ENCODE data around the gene THSD4. TPM values are rescaled to one million over a fixed set of nuclear protein-coding genes. Genes with fewer than 3 reads are reported as not detected.

Gene THSD4
- total RNA-seq, 1 experiment from 2014 or later, result 65.4 TPM

DNA sequence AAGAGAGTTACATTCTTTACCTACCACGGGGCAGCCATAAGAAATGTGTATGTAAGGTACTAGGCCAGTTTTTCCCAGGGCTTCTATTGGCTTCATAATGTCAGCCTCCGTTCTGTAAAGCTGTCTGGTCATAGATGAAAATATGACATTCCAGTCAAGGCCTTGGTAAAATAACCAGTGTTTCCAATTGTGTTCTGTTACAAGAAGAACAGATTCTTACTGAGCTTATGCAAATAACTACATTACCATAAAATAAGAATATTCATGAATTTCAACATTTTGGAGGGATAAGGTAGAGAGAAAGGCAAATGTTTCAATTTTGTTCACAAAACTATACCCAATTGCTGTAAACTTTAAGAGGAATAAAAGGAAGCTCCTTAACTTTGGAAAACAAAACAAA lies 315.5 kb downstream of the THSD4 start:
- H3K27ac ChIP-seq (ENCODE audit: low read length), result peak overlapping the region; percentile 13; the same call in 1 of the 2 replicates
- intact Hi-C loops (cut with micrococcal nuclease; ENCODE audit: unreplicated experiment), result no loop called here
- TF ChIP-seq SIN3A (IDR thresholded peaks at IDR 0.05; ENCODE audit: borderline replicate concordance, insufficient read depth, low read depth, low read length), result no peak
- TF ChIP-seq POLR2AphosphoS5 (IDR thresholded peaks at IDR 0.05; ENCODE audit: low read depth, low read length), result no peak
- TF ChIP-seq, protein P1, sequence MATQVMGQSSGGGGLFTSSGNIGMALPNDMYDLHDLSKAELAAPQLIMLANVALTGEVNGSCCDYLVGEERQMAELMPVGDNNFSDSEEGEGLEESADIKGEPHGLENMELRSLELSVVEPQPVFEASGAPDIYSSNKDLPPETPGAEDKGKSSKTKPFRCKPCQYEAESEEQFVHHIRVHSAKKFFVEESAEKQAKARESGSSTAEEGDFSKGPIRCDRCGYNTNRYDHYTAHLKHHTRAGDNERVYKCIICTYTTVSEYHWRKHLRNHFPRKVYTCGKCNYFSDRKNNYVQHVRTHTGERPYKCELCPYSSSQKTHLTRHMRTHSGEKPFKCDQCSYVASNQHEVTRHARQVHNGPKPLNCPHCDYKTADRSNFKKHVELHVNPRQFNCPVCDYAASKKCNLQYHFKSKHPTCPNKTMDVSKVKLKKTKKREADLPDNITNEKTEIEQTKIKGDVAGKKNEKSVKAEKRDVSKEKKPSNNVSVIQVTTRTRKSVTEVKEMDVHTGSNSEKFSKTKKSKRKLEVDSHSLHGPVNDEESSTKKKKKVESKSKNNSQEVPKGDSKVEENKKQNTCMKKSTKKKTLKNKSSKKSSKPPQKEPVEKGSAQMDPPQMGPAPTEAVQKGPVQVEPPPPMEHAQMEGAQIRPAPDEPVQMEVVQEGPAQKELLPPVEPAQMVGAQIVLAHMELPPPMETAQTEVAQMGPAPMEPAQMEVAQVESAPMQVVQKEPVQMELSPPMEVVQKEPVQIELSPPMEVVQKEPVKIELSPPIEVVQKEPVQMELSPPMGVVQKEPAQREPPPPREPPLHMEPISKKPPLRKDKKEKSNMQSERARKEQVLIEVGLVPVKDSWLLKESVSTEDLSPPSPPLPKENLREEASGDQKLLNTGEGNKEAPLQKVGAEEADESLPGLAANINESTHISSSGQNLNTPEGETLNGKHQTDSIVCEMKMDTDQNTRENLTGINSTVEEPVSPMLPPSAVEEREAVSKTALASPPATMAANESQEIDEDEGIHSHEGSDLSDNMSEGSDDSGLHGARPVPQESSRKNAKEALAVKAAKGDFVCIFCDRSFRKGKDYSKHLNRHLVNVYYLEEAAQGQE (IDR thresholded peaks at IDR 0.05; ENCODE audit: insufficient read depth in 1 of 2, low read depth in 2 of 2, low read length in 1 of 2), result no peak
- no peak overlapping the region for H3K4me3 ChIP-seq (ENCODE audit: low read depth in 2 of 2, low read length in 2 of 2)
- CTCF ChIA-PET, result interaction anchor here (0.6 kb wide), 1 partner anchor 339 kb away, joined by 5 read pairs; no protein-coding TSS in a partner anchor
- in situ Hi-C loops (cut with HindIII; ENCODE audit: low pct_unique_long_range_greater_than_20kb, low sequenced_read_pairs), result no loop called here
- no TSS peak for BruUV-seq (replicated peaks)
- no peaks in the 10 kb centered on the region for H3K27me3 ChIP-seq (ENCODE audit: control insufficient read depth, insufficient read depth, low read length)
- ATAC-seq (no peak), DNase-seq (ENCODE audit: low read depth, low spot score) (no peak)
- H3K4me1 ChIP-seq (ENCODE audit: control insufficient read depth, insufficient read depth, low read length), result no peaks in the 10 kb centered on the region
- POLR2A ChIA-PET, result interaction anchor here (0.7 kb wide), 1 partner anchor 21 kb away, joined by 14 read pairs; no protein-coding TSS in a partner anchor
- H3K36me3 ChIP-seq (ENCODE audit: control insufficient read depth, insufficient read depth, low read length), result no peaks in the 10 kb centered on the region
- H3K9me3 ChIP-seq (ENCODE audit: control insufficient read depth, insufficient read depth, low read depth, low read length), result no peaks in the 10 kb centered on the region

DNA sequence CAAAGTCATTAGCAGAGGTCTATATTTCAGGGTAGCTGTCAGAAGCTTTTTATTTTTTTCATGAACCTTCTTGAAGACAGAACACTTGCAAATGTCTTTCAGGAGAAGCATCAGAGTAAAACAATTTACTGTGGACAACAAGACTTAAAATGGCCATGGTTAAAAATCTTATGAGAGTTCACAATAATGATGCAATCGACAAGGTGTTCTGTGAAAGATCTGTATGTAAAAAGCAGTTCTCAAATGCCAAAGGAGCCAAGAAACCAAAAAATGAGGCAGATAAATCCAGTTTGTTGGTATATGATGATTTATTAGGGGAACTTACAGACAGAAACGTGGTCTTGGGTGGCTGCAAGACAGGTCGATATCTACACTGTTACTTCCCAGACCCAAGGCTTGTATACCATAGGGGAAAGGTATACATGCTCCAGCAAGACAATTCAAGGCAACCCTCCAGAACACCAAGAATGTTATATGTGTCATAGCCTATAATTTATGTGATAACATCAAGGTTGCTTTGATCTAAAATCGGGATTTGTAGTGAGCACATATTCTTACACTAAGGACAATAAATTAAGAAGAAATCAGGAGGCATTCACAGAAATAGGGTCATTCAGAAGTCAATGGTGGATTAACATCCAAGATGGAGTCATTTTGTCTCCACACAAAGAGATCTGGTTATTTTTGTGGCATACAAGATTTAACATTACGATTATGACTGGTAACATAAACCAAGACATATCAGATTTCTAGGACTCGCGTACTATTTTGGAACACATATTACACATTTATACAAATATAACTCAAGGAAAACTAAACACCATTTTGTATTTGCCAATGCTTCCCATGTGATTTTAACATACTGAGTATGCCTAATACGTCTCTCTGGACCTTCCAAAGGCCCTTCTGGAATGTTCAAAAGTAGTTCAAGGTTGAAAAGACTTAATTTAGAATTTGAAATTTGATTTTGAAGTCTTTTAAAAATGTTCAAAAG lies 316.4 kb downstream of the THSD4 start:
- no peak for ATAC-seq
- TSS peak; percentile 15 for BruUV-seq (replicated peaks)
- POLR2A ChIA-PET, result no interaction called here

More for the DNA sequence above, 316.4 kb downstream of the THSD4 start:
- intact Hi-C loops (cut with micrococcal nuclease; ENCODE audit: unreplicated experiment) (no loop called here), in situ Hi-C loops (cut with HindIII; ENCODE audit: low pct_unique_long_range_greater_than_20kb, low sequenced_read_pairs) (no loop called here)
- CTCF ChIA-PET, result no interaction called here
- no peak for TF ChIP-seq POLR2AphosphoS5 (IDR thresholded peaks at IDR 0.05; ENCODE audit: low read depth, low read length)
- TF ChIP-seq, protein P1 (IDR thresholded peaks at IDR 0.05; ENCODE audit: insufficient read depth in 1 of 2, low read depth in 2 of 2, low read length in 1 of 2), result no peak
- TF ChIP-seq, protein P2, sequence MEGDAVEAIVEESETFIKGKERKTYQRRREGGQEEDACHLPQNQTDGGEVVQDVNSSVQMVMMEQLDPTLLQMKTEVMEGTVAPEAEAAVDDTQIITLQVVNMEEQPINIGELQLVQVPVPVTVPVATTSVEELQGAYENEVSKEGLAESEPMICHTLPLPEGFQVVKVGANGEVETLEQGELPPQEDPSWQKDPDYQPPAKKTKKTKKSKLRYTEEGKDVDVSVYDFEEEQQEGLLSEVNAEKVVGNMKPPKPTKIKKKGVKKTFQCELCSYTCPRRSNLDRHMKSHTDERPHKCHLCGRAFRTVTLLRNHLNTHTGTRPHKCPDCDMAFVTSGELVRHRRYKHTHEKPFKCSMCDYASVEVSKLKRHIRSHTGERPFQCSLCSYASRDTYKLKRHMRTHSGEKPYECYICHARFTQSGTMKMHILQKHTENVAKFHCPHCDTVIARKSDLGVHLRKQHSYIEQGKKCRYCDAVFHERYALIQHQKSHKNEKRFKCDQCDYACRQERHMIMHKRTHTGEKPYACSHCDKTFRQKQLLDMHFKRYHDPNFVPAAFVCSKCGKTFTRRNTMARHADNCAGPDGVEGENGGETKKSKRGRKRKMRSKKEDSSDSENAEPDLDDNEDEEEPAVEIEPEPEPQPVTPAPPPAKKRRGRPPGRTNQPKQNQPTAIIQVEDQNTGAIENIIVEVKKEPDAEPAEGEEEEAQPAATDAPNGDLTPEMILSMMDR (IDR thresholded peaks at IDR 0.05), result no peak
- TF ChIP-seq SIN3A (IDR thresholded peaks at IDR 0.05; ENCODE audit: borderline replicate concordance, insufficient read depth, low read depth, low read length), result no peak
- peak; percentile 28; the same call in 1 of the 2 replicates for TF ChIP-seq TCF7L2 (IDR thresholded peaks at IDR 0.05; ENCODE audit: low read depth, low read length)
- H3K36me3 ChIP-seq (ENCODE audit: control insufficient read depth, insufficient read depth, low read length), result no peaks in the 10 kb centered on the region
- H3K9me3 ChIP-seq (ENCODE audit: control insufficient read depth, insufficient read depth, low read depth, low read length), result no peaks in the 10 kb centered on the region
- no peaks in the 10 kb centered on the region for H3K4me1 ChIP-seq (ENCODE audit: control insufficient read depth, insufficient read depth, low read length)
- H3K27me3 ChIP-seq (ENCODE audit: control insufficient read depth, insufficient read depth, low read length), result no peaks in the 10 kb centered on the region
- peak overlapping the region; percentile 13; the same call in 1 of the 2 replicates for H3K27ac ChIP-seq (ENCODE audit: low read length)
- no peak overlapping the region for H3K4me3 ChIP-seq (ENCODE audit: low read depth in 2 of 2, low read length in 2 of 2)
- no peak for DNase-seq (ENCODE audit: low read depth, low spot score)
